SK-N-DZ (cell line): ENCODE results near the gene HDAC4.

Experiments used
- DNase-seq: peaks from one replicate; pipeline ENCODE4 v3.0.0-alpha.2; 2015; ENCODE audit warnings: low spot score

The HDAC4 gene

GRCh38 chr2:239238839-239239606, 161.8 kb downstream of the HDAC4 start:
- DNase-seq, result no peak

DNA sequence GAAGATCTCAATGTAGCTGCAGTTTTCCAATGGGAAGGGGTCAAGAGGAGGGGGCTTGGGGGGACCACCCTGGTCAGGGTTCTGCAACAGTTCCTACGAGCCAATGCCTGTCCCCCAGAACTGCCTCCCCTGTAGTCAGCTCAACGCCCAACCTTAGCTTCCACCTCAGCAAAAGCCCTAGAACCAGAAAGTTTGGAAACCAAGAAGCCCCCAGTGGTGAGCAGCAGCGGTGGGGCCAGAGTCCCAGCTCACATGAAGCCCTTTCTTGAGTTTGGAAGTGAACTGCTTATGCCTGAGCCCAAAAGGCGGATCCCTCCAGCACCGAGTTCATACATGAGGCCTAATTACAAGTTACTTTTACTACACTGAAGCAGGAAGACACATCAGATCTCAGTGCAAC, 162.4 kb downstream of the HDAC4 start:
- no peak for DNase-seq

DNA sequence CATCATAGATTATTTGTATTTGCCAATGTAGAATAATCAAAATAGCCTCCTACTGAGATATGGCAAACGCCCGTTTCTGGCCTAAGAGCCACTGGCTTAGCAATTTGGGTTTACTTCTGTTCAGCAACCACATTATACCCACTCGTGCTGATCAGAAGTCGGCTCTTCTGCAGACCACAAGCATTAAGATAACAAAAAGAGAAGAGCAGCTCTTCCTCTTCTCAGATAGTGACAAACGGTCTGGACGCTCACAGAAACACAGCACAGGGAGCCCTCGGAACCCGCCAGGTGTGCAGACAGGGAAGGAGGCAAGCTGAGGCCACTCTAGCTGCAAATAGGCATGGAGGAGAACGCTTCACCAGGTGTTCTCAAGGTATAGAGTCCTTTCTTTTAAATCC, 164.0 kb downstream of the HDAC4 start:
- no peak for DNase-seq

DNA sequence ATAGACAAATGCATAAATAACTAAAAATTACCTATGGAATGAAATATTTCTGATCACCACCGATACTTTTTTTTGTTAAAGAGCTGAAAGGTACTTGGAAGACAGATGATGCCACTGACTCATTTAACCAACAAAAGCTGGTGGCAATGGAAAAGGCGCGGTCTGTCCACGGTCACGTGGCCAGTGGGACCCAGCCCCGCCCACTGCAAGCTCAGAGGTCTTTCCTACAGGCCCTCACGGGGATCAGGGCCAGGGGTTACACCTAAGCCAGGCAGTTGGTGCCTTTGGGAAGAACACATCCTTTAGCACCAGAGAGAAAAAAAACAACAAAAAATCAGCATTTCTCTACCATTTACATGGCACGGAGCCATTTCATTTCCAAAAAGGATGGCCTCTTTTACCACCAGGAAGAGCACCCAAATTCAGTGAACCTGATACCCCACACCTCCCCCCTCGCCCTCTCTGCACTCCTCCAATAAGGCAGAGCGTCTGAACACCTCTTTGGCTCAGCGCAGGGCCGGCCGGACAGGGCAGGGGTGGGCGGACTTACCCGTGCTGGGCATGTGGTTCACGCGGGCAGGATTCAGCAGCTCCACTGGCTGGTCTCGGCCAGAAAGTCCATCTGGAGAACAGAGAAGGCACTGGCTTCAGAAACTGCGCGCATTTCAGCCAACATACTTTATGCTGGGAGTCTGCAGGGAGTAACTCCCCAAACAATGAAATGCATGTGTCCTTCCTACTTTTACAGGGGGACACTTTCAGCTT, 164.6 kb downstream of the HDAC4 start:
- no peak for DNase-seq

GRCh38 chr2:239235311-239235710, 165.5 kb downstream of the HDAC4 start:
- no peak for DNase-seq

DNA sequence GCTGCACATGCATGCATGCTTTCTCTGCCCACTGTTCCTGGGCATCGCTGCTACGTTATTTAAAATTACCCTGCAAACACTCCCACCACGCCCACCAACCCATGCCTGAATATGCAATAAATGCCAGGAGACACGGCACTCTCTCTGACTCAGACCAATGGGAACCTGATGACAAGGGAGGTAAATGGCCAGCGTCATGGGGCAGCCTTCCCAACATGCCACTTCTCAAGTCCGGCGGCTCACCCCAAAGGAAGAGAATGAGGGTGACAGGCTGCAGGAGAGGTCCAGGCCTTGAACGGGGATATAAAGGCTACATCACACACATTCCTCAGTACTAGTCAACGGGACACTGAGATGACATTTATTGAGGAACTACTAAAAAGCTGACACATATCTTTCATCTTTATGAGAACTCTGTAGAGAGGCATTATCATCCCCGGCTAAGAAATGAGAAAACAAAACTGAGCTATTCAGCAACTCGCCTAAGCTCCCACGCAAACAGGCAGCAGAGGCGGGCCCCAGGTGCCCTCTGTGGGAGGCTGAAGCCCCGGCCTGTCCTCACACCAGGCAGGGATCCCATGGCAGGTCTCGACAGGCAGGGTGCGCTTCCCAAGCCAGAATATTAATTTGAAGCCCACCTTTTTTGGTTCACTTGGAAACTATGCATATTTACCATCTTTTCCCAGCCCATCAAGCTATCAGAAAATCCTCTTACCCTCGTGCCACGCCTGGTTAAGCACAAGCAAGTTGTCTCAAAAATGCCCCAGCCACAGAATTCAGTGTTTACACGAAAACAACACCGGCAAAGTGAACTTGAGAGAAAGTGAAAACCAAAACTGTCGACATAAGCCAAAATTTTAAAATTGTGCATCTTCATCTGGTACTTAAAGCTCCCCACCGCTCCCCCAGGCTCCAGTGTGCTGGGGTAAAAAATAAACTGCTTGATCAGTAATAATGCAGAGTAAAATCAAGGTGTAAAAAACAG, 166.3 kb downstream of the HDAC4 start:
- no peak for DNase-seq

DNA sequence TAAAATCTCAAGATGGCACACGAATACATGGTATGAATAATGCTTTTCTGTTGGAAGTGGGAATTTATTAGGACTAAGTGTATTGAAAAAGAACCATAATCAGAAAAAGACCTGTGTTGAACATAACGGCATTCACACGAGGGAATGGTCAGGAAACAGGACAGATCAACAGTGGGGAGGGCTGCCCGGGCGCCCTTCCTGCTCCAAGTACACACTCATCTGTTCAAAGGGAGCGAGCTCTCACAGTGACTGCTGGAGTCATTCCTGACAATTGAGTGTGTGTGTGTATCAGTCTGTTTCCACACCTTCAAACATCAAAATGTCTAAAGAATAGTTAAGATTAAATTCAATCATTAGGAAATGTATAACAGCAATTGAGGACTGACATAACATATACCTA, 167.2 kb downstream of the HDAC4 start:
- DNase-seq, result no peak

DNA sequence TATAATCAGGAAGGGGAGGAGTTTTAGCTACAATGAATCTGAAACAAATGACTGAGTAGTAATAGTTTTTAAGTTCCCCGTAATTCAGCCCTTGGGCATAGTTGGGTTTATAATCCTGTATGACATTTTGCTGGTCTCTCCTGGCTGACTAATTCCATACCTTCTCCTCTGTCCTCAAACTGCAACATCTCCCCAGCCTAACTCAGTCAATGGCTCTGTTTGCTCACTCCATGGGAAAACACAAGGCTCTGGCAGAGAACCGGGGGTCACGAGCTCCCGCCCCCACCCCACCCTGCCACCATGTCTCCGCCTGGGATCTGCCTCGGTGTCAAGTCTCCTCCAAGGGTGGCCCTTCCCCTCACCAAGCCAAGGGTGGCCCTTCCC, 168.6 kb downstream of the HDAC4 start:
- DNase-seq, result no peak

GRCh38 chr2:239231231-239232194, 169.3 kb downstream of the HDAC4 start:
- DNase-seq, result no peak

- no peak for DNase-seq
Observed at GRCh38 chr2:239230318-239231052, 170.3 kb downstream of the HDAC4 start.

DNA sequence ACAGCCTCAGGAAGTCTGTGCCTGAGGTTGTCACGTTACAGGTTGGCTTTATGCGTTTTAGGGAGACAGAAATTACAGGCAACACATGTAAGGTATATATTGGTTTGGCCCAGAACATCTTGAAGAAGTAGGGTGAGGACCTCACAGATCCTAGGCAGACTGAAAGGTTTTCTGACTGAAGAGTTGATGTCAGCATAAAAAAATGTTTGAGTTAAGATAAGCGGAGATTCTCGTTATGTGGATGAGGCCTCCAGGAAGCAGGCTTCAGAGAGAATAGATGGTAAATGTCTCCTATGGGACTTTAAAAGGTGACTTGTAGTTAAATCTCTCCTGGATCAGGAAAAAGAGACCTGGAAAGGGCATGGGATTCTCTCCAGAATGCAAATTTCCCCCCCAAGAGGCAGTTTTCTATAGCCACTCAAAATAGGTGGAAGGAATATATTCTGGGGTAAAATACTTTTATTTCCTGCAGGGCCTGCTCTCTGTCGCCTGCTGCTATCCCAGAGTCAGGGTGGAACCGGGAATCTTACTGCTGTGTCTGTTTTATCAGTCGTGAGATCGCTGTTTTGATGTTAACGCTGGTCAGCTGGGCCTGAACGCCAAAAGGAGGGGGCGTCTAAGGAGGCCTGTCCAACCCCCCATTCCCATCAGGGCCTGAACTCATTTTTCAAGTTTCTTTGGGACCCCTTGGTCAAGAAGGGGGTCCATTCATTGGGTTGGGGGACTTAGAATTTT, 171.1 kb downstream of the HDAC4 start:
- no peak for DNase-seq

GRCh38 chr2:239227661-239228371, 173.0 kb downstream of the HDAC4 start:
- no peak for DNase-seq

GRCh38 chr2:239226677-239227581, 173.9 kb downstream of the HDAC4 start:
- DNase-seq, result no peak

- no peak for DNase-seq
Observed at GRCh38 chr2:239225871-239226561, 174.8 kb downstream of the HDAC4 start.

DNA sequence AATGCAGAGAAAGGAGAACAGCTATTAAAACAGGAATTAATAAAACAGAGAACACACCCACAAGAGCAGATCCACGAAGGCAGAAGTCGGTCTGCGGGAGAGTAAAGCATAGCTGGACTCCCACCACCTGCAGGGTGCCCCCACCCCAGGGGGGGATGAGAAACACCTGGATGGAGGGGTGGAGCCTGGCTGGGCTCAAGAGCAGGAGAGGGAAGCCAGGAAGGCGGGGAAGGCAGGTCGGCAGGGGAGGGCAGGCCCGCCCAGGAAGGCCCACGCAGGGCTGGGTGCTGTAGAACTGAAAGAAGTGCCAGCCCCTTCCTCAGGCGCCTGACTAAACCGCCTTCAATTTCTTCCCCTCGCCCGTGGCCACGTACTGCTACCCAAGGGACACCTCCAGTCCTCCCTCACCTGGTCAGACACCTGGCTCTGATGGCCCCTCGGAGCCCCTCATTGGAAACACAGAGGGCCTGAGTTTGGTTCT, 175.4 kb downstream of the HDAC4 start:
- no peak for DNase-seq

GRCh38 chr2:239224955-239225354, 175.9 kb downstream of the HDAC4 start:
- DNase-seq, result no peak

GRCh38 chr2:239224199-239224570, 176.6 kb downstream of the HDAC4 start:
- no peak for DNase-seq
